HG02763 (cell line): Measurements from ENCODE around the gene TLNRD1.

ENCODE experiments used
- ATAC-seq: cut with Tn5 transposase; IDR thresholded peaks from one replicate; pipeline ENCODE4 v1.9.1; 2021; ENCODE audit warnings: mild to moderate bottlenecking, moderate library complexity; ENCODE audit not compliant: unreplicated experiment

The TLNRD1 gene

GRCh38 chr15:80977627-80978036, 23.1 kb upstream of the TLNRD1 start:
- no peak for ATAC-seq

GRCh38 chr15:80978685-80979329, 21.9 kb upstream of the TLNRD1 start:
- no peak for ATAC-seq

DNA sequence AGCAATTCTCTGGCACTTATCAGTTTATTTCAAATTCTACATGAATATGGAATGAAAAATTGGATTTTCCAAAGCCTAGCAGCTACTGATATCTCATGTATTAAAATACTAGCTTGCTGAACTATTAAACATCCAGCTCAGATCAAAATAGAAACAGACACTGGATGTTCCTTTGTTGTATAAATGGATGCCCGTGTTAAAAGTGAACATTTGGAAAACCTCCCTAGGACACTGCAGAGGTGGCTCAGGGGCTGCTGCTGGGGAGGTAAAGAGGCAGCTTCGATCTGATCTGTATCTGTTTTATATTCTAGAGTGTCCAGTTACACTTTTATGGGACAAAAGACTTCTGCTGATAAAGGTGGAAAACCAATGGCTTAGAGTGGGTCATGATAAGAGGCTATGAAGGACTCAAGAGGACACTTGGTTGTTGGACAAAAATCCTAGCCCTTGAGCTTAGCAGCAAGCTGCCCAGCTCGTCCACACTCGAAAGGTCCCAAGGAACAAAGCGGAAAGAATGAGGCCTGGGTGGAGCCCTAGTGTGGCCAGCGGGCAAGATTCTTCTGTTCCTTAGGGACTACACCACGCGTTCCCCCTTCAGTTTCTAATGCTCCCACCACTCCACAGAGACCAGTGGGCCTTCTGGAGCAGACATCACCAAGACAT, 21.1 kb upstream of the TLNRD1 start:
- ATAC-seq, result no peak

DNA sequence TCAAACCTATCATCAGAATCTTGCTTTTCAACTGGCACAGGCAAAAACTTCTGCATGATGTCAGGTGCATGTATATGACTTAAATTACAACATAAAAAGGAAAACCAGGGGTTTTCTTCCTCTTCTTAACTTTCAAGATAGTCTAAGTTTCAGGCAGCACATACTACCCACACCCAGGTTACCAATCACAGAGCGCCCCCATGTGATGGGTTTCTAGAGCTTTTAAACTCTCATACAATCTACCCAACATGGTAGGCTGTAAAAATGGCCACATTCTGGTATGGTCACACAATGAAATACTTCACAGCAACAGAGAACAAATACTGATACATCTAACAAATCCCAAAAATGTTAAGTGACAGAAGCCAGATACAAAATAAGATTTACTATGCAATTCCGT, 18.5 kb upstream of the TLNRD1 start:
- no peak for ATAC-seq

DNA sequence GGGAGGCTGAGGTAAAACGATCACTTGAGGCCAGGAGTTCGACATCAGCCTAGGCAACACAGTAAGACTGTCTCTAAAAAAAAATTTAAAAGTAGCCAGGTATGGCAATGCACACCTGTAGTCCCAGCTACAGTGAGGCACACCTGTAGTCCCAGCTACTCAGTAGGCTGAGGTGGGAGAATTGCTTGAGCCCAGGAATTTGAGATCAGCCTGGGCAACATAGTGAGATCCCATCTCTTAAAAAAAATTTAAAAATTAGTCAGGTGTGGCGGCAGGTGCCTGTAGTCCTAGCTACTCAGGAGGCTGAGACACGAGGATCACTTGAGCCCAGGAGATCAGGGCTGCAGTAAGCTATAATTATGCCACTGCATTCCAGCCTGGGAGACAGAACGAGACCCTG, 17.9 kb upstream of the TLNRD1 start:
- ATAC-seq, result no peak

DNA sequence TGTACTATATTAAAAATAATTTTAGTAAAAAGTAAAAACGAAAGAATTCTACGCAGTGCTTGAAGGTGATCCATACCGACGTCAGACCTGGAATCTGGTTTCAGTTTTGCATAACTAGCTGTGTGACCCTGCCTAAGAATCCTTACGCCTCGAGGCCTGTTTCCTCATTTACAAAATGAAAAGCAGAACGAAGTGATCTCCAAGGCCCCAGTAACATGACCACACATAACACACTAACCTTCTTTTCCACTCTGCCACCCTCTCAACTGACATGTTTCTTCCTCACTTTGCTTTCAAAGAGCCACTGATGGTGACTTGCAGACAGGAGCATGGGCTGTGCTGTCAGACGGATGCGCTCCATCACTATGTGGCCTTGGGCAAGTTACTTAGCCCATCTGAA, 15.9 kb upstream of the TLNRD1 start:
- ATAC-seq, result no peak

- ATAC-seq, result no peak
These were observed 14.7 kb upstream of the TLNRD1 start for GRCh38 chr15:80985981-80986380.

- no peak for ATAC-seq
These were observed 14.2 kb upstream of the TLNRD1 start for GRCh38 chr15:80986487-80986886.

- ATAC-seq, result no peak
These were observed 12.5 kb upstream of the TLNRD1 start for GRCh38 chr15:80988148-80988796.

DNA sequence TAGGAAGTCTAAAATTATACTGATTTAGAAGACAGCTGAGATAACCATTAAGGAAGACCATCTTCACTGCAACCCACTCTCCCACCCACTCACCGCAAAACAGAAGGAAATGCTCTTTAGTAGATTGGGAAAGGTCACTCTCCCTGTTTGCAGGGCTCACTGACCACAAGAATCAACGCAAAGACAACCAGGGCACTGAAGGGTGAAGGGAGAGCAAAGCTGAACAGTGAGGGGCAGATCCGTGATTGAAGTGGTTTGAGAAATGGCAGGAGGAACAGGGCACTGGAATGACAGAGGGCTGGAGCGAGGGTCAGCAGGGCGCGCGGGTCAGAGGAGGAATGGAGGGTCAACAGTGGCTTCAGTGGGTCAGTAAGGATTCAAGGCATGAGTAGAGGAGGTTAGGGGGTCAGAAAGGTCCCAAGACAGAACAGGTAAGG, 11.6 kb upstream of the TLNRD1 start:
- no peak for ATAC-seq

GRCh38 chr15:80989518-80990478, 10.9 kb upstream of the TLNRD1 start, which contains the start of gene MESD:
Gene MESD, minus strand, starts transcription at chr15:80989819. Its CDS starts 28 bp downstream, at chr15:80989791.
- ATAC-seq, result peak; percentile 98

GRCh38 chr15:80990955-80991354, 9.8 kb upstream of the TLNRD1 start:
- no peak for ATAC-seq

DNA sequence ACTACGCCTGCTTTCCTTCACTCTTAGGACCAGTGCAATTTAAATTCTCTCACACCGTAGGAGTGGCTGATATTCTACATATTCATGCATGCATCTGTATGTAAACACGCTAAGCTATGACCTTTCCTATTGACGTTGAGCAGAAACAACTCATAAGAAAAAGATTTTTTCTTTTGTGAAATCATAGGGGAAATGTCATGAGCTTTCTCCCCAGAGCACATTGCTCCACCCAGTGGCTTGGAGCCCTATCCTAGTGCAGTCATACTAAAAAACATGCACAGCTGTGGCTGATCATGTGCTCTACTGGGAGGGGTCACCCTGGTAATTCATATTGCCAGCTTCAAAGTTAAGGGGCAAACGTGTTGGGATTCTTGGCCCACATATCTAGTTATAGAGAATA, 9.3 kb upstream of the TLNRD1 start:
- no peak for ATAC-seq

GRCh38 chr15:80992006-80992405, 8.7 kb upstream of the TLNRD1 start:
- ATAC-seq, result no peak

DNA sequence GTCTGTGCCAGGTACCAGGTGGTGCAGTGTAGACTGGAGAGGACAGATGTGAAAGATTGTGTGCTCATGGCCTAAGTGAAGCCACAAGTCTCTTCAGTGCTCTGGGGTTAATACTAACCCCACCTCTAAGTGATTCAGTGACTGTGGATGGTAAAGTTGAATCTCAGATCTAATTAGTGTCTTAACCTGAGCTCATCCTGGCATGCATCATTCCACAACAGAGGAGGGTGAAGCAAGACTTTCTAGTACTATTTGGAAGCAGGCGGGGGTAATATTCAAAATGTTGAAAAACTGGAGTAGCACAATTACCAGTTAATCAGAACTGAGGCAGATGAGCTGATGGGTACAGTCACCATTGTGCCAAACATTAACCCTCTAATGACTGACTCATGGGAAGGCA, 8.3 kb upstream of the TLNRD1 start:
- ATAC-seq, result no peak

- no peak for ATAC-seq
These were observed 4.5 kb upstream of the TLNRD1 start for GRCh38 chr15:80996247-80996646.

DNA sequence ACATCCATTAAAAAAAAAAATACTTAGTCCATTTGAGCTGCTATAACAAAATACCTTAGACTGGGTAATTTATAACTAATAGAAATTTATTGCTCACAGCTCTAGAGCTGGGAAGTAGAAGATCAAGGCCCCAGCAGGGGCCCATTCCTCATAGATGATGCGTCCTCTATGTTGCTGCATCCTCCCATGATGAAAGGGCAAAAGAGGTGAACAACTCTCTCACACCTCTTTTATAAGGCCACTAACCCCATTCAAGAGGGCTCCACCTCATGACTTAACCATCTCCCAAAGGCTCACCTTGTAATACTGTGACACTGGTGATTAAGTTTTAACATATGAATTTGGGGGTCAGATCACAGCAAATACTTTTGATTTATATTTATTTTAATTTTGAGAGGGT, 3.0 kb upstream of the TLNRD1 start:
- ATAC-seq, result no peak

DNA sequence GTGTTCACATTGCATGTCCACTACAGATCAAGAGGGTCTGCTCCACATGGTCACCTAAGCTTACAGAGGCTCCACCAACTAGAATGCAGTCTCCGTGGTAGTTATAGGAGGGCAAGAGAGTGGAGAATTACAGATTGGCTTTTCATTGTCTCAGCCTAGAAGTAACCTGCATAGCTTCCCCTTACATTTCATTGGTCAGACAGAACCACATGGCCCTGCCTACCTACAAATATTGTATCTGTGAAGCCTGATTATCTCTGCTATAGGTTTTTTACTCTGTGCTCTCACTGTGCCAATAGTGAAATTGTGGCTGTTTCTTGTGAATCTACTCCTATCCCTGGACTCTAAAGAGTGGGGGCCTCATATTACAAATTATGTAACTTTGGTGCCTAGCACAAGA, 2.5 kb upstream of the TLNRD1 start:
- ATAC-seq, result no peak

GRCh38 chr15:80999623-81000036, 1.1 kb upstream of the TLNRD1 start:
- peak; percentile 25 for ATAC-seq

DNA sequence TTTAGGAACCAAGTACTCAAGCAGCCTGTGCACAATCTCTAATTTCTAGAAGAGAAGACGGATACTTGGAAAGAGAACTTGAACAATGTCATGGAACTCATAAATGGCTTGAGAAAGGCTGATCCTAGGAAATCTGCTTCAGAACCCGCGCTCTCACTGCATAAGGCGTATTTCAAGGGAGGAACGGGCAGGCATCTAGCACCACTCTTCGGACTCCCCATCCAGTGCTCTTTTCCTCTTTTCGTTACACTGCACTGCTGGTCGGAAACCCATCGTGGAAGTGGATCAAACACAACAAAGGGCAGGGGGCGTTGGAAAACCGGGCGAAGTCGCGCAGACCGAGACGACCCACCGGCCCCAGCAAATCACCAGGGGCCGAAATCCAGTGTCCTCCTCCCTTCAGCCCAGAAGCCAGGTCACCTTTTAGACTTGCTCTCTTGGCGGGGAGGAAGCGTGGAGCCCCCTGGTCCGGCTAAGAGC, 539 bp upstream of the TLNRD1 start:
- ATAC-seq, result no peak
